Nephron (organoid): Measurements from ENCODE around the gene UBXN4.

Experiments used
- H3K27ac Mint-ChIP-seq, 3 experiments: 2 replicates each; pipeline ENCODE4 v1.8.0; 2020; ENCODE audit warnings: mixed read lengths in 3 of 3, mild to moderate bottlenecking in 2 of 3, moderate library complexity in 1 of 3
- H3K27me3 Mint-ChIP-seq: 2 replicates; pipeline ENCODE4 v1.8.0; 2021; ENCODE audit warnings: low read depth, mild to moderate bottlenecking, moderate library complexity, mixed read lengths
- H3K36me3 Mint-ChIP-seq: 2 replicates; pipeline ENCODE4 v1.8.0; 2020; ENCODE audit warnings: low read depth, mixed read lengths
- H3K4me1 Mint-ChIP-seq: 2 replicates; pipeline ENCODE4 v1.8.0; 2020; ENCODE audit warnings: mixed read lengths
- H3K4me3 Mint-ChIP-seq, 3 experiments: 2 replicates each; pipeline ENCODE4 v1.8.0; 2020; ENCODE audit warnings: mild to moderate bottlenecking in 3 of 3, mixed read lengths in 3 of 3, moderate library complexity in 2 of 3
- H3K9me3 Mint-ChIP-seq: 2 replicates; pipeline ENCODE4 v1.8.0; 2020; ENCODE audit warnings: mixed read lengths
- CTCF ChIP-seq, 3 experiments: fragments of 200-600 bp; sonication (generic); IDR thresholded peaks; one replicate each; pipeline ENCODE4 v1.5.0; 2021; ENCODE audit warnings: antibody characterized with exemption in 3 of 3; ENCODE audit not compliant: unreplicated experiment in 3 of 3

The UBXN4 gene

GRCh38 chr2:135773319-135773718 lies 31.7 kb downstream of the UBXN4 start:
- H3K4me1 Mint-ChIP-seq: no peaks in the 10 kb centered on the region
- H3K4me3 Mint-ChIP-seq: no peak overlapping the region
- H3K36me3 Mint-ChIP-seq: peaks cover 92% of the 10 kb centered on the region
- no peaks in the 10 kb centered on the region for H3K27me3 Mint-ChIP-seq
- no peak overlapping the region for H3K27ac Mint-ChIP-seq
- H3K9me3 Mint-ChIP-seq: peaks cover 9% of the 10 kb centered on the region
- TF ChIP-seq CTCF (IDR thresholded peaks at IDR 0.05; ENCODE audit: unreplicated experiment in 3 of 3): no peak

GRCh38 chr2:135773917-135774316 lies 32.3 kb downstream of the UBXN4 start:
- peaks cover 9% of the 10 kb centered on the region for H3K9me3 Mint-ChIP-seq
- H3K4me1 Mint-ChIP-seq: no peaks in the 10 kb centered on the region
- no peak overlapping the region for H3K27ac Mint-ChIP-seq
- no peaks in the 10 kb centered on the region for H3K27me3 Mint-ChIP-seq
- H3K4me3 Mint-ChIP-seq: no peak overlapping the region
- peaks cover 91% of the 10 kb centered on the region for H3K36me3 Mint-ChIP-seq
- no peak for TF ChIP-seq CTCF (IDR thresholded peaks at IDR 0.05; ENCODE audit: unreplicated experiment in 3 of 3)

GRCh38 chr2:135775420-135775819 lies 33.8 kb downstream of the UBXN4 start:
- Mint-ChIP-seq H3K27me3 (no peaks in the 10 kb centered on the region), H3K9me3 (peaks cover 6% of the 10 kb centered on the region), H3K36me3 (peaks cover 88% of the 10 kb centered on the region), H3K4me3 (no peak overlapping the region), H3K4me1 (no peaks in the 10 kb centered on the region), H3K27ac (no peak overlapping the region)
- no peak for TF ChIP-seq CTCF (IDR thresholded peaks at IDR 0.05; ENCODE audit: unreplicated experiment in 3 of 3)

- Mint-ChIP-seq H3K4me1 (no peaks in the 10 kb centered on the region), H3K36me3 (peaks cover 86% of the 10 kb centered on the region), H3K9me3 (peaks cover 6% of the 10 kb centered on the region), H3K27ac (peak overlapping the region in 1 of 3 experiments; percentile 16), H3K4me3 (no peak overlapping the region), H3K27me3 (no peaks in the 10 kb centered on the region)
- no peak for TF ChIP-seq CTCF (IDR thresholded peaks at IDR 0.05; ENCODE audit: unreplicated experiment in 3 of 3)
These were observed 34.7 kb downstream of the UBXN4 start for GRCh38 chr2:135776367-135776766.

GRCh38 chr2:135782231-135782630 lies 40.6 kb downstream of the UBXN4 start:
- no peaks in the 10 kb centered on the region for H3K4me1 Mint-ChIP-seq
- TF ChIP-seq CTCF (IDR thresholded peaks at IDR 0.05; ENCODE audit: unreplicated experiment in 3 of 3): no peak
- peaks cover 10% of the 10 kb centered on the region for H3K9me3 Mint-ChIP-seq
- peaks cover 87% of the 10 kb centered on the region for H3K36me3 Mint-ChIP-seq
- no peak overlapping the region for H3K4me3 Mint-ChIP-seq
- no peaks in the 10 kb centered on the region for H3K27me3 Mint-ChIP-seq
- peak overlapping the region in 1 of 3 experiments; percentile 69 for H3K27ac Mint-ChIP-seq

GRCh38 chr2:135783439-135783838 lies 41.8 kb downstream of the UBXN4 start:
- Mint-ChIP-seq H3K27me3 (no peaks in the 10 kb centered on the region), H3K9me3 (peaks cover 10% of the 10 kb centered on the region), H3K4me3 (no peak overlapping the region), H3K36me3 (peaks cover 84% of the 10 kb centered on the region), H3K4me1 (no peaks in the 10 kb centered on the region), H3K27ac (peak overlapping the region in 1 of 3 experiments; percentile 69)
- no peak for TF ChIP-seq CTCF (IDR thresholded peaks at IDR 0.05; ENCODE audit: unreplicated experiment in 3 of 3)
